Astrocyte of the spinal cord (primary cell): ENCODE measurements around the gene SLC14A1.

Experiments
- DNase-seq: peaks from one replicate; pipeline ENCODE4 v3.0.0; 2011; ENCODE audit warnings: low read depth, low spot score
- H3K4me3 ChIP-seq: 2 replicates; pipeline ENCODE4 v1.5.1; 2011; ENCODE audit warnings: low read depth, mild to moderate bottlenecking, low read length, moderate library complexity
- in situ Hi-C: cut with HindIII; loops from 2 replicates; pipeline ENCODE4 v1.10.0; 2017; ENCODE audit warnings: low sequenced_read_pairs
- TF ChIP-seq, protein P1 (sequence below): IDR thresholded peaks from 2 replicates; pipeline ENCODE4 v1.5.1; 2012; ENCODE audit warnings: low read depth, mild to moderate bottlenecking, low read length, inconsistent platforms

Gene SLC14A1

DNA sequence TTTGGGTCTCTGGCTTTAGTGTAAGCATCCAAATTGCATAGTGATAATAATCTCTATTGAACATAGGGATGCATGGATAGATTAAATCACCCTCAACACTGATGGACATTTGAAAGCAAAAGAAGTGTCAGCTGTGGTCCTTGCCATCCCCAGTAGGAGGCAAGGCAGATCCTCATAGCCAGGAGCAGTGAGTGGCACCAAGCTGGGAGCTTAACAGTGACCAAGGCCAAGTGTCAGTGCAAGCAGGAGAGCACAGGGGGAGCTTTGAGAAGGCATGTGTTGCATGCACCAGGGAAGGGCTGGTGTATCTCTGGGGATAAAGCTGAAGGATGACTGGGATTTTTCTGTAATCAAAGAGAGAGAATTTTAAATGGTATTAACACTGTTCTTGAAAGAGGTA, 14.7 kb downstream of the SLC14A1 start:
- DNase-seq = no peak
- in situ Hi-C loops = no loop called here
- TF ChIP-seq, protein P1, sequence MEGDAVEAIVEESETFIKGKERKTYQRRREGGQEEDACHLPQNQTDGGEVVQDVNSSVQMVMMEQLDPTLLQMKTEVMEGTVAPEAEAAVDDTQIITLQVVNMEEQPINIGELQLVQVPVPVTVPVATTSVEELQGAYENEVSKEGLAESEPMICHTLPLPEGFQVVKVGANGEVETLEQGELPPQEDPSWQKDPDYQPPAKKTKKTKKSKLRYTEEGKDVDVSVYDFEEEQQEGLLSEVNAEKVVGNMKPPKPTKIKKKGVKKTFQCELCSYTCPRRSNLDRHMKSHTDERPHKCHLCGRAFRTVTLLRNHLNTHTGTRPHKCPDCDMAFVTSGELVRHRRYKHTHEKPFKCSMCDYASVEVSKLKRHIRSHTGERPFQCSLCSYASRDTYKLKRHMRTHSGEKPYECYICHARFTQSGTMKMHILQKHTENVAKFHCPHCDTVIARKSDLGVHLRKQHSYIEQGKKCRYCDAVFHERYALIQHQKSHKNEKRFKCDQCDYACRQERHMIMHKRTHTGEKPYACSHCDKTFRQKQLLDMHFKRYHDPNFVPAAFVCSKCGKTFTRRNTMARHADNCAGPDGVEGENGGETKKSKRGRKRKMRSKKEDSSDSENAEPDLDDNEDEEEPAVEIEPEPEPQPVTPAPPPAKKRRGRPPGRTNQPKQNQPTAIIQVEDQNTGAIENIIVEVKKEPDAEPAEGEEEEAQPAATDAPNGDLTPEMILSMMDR = no peak
- H3K4me3 ChIP-seq = no peak overlapping the region

DNA sequence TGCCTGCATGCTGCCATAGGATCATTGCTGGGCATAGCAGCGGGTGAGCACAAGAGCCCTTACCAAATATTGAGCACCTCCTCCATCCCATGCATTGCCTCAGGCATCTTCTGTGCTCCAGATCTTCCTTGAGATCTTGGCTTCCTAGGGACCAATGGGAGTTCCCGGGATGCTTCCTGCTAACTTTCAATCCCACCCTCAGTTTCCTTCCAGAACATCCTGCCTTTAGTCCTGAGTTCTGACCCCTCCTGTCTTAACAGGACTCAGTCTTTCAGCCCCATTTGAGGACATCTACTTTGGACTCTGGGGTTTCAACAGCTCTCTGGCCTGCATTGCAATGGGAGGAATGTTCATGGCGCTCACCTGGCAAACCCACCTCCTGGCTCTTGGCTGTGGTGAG, 15.3 kb downstream of the SLC14A1 start:
- TF ChIP-seq, protein P1 = no peak
- DNase-seq = no peak
- in situ Hi-C loops = no loop called here
- H3K4me3 ChIP-seq = no peak overlapping the region

DNA sequence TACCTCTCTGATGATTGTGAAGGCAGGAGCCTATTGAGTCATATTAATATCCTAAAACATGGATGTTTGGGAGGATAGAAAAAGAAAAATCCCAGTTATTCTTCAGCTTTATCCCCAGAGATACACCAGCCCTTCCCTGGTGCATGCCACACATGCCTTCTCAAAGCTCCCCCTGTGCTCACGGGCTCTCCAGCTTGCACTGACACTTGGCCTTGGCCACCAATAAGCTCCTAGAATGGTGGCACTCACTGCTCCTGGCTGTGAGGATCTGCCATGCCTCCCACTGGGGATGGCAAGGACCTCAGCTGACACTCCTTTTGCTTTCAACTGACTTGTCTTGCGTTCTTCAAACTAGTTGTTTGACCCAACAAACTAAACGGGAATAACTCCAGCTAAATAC, 15.9 kb downstream of the SLC14A1 start:
- TF ChIP-seq, protein P1 = no peak
- no peak overlapping the region for H3K4me3 ChIP-seq
- no peak for DNase-seq
- in situ Hi-C loops = no loop called here

DNA sequence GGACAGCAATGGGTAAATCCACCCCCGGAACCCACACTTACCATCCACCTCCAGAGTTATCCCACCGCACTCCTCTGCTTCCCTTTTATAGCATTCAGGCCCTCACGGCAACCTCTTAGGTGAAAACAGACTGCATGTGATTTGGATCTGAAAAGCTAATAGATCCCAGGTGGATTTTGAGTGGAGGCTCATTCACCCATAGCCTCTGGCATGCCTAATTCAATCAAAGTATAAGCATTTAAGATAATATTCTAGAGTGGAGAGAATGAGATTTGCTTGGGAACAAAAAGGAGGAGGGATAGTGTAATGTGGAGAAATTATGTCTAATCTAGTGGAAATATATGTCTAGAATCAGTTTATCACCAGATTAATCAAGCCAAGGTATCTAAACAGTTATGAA, 17.1 kb downstream of the SLC14A1 start:
- no peak overlapping the region for H3K4me3 ChIP-seq
- no peak for DNase-seq
- in situ Hi-C loops = no loop called here
- TF ChIP-seq, protein P1 = no peak

DNA sequence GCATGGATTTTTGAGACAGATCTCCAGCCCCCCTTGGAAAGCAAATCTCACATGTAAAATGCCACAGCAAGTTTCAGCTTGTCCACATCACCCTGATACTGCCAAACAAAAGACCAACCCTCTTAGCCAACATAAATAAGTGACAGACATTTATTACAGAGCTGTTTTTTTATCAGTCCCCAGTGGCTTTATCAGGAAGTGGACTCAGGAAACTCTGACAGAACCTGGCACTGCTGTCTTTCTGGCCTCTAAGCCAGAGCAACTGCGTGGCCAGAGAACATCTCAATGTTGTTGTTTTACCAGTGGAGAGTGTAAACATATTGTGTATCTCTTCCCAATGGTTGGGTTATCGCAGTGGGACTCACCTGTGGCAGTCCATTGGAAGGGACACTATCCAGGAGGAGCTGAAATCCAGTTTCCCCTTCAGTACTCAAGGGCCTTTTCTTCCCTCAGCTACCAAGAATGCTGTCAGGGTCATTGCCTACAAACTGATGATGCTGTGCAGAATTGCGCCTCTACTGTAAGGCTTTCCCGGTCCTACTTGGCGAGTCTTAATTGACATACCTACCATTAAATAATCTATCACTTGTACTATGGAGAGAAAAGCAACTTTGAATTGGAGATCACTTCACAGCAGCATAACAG, 22.0 kb downstream of the SLC14A1 start:
- TF ChIP-seq, protein P1 = no peak

DNA sequence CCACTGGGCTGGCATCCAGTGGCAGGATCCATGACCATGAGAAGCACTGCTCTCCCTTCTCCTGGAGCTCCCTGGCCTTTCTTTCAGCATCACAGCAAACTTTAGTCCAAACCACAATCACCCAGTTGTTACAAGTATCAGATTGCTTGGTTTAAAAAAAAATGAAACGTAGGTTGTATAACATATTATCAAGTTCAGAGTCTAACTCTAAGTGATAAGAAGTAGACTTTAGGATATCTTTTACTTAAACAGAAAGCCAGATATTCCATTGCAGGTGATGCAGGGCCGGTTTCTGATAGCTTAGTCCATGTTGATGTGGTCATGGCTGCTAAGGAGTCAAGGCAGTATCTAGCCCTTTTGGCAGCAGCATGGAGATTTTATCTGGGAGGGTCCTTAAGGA, 24.5 kb downstream of the SLC14A1 start:
- TF ChIP-seq, protein P1 = no peak
- in situ Hi-C loops = no loop called here
- no peak overlapping the region for H3K4me3 ChIP-seq
- DNase-seq = no peak

More for the DNA sequence above, 22.0 kb downstream of the SLC14A1 start:
- no peak overlapping the region for H3K4me3 ChIP-seq
- in situ Hi-C loops = no loop called here
- DNase-seq = no peak
